Bronchial epithelial cell (primary cell): ENCODE measurements around the gene VPS11. TPM values are rescaled to one million over a fixed set of nuclear protein-coding genes. Genes with fewer than 3 reads are reported as not detected.

Experiments
- DNase-seq: peaks from one replicate; pipeline ENCODE4 v3.0.0-alpha.2; 2010; ENCODE audit warnings: low read depth
- FAIRE-seq: peaks from 2 replicates; lab custom pipeline; 2011; peaks lifted over from hg19 to GRCh38; lab: Jason Lieb, UNC
- H3K27me3 ChIP-seq: 2 replicates; pipeline ENCODE4 v1.5.1; 2011; ENCODE audit warnings: low read length; ENCODE audit not compliant: control insufficient read depth, insufficient read depth
- H3K36me3 ChIP-seq: 2 replicates; pipeline ENCODE4 v1.5.1; 2011; ENCODE audit warnings: low read length; ENCODE audit not compliant: control insufficient read depth, insufficient read depth
- H3K4me3 ChIP-seq: 2 replicates; pipeline ENCODE4 v1.5.1; 2011; ENCODE audit warnings: mild to moderate bottlenecking, low read depth, low read length, control low read depth
- CTCF ChIP-seq: IDR thresholded peaks from 2 replicates; pipeline ENCODE4 v1.5.1; 2011; ENCODE audit warnings: mild to moderate bottlenecking, moderate library complexity, low read length, control low read depth, inconsistent platforms; ENCODE audit not compliant: insufficient read depth, severe bottlenecking
- total RNA-seq: library from RNA; depleted of rRNA; stranded (reverse); fragments of >200 nt; gene quantifications from 2 replicates; pipeline ENCODE4 v1.2.1, GENCODE V29; 2014

VPS11 gene
- 24.5 and 27.0 TPM in 2 replicates for total RNA-seq

- no peak for FAIRE-seq
- TF ChIP-seq CTCF: no peak
- Histone ChIP-seq H3K27me3 (no peaks in the 10 kb centered on the region), H3K36me3 (peaks cover 11% of the 10 kb centered on the region), H3K4me3 (peak within 1 kb of the TSS; percentile 95)
- DNase-seq: peak; percentile 92
Observed at GRCh38 chr11:119067371-119068222, at the start of gene VPS11. TSS of gene VPS11 (plus strand) at chr11:119067818. CDS start at chr11:119067824, 6 bp downstream.

GRCh38 chr11:119018074-119018938, 49.3 kb upstream of the VPS11 start, which contains the start of the genes RPS25 and TRAPPC4:
TSS of gene RPS25 (minus strand) at chr11:119018343. CDS start at chr11:119018284, 59 bp downstream.
TSS of gene TRAPPC4 (plus strand) at chr11:119018766. CDS start at chr11:119018796, 30 bp downstream.
- TF ChIP-seq CTCF: no peak
- FAIRE-seq: no peak
- Histone ChIP-seq H3K4me3 (peak within 1 kb of the TSS; percentile 81), H3K36me3 (peaks cover 20% of the 10 kb centered on the region), H3K27me3 (no peaks in the 10 kb centered on the region)
- DNase-seq: peak; percentile 91

GRCh38 chr11:119019996-119020395, 47.6 kb upstream of the VPS11 start:
- DNase-seq: no peak
- H3K4me3 ChIP-seq: no peak overlapping the region
- TF ChIP-seq CTCF: no peak
- no peak for FAIRE-seq
- H3K36me3 ChIP-seq: peaks cover 24% of the 10 kb centered on the region
- no peaks in the 10 kb centered on the region for H3K27me3 ChIP-seq

GRCh38 chr11:119021631-119022030, 46.0 kb upstream of the VPS11 start:
- FAIRE-seq (no peak), DNase-seq (no peak)
- peaks cover 18% of the 10 kb centered on the region for H3K36me3 ChIP-seq
- H3K4me3 ChIP-seq: no peak overlapping the region
- H3K27me3 ChIP-seq: no peaks in the 10 kb centered on the region
- TF ChIP-seq CTCF: no peak

GRCh38 chr11:119023741-119024140, 43.9 kb upstream of the VPS11 start:
- H3K36me3 ChIP-seq: peaks cover 18% of the 10 kb centered on the region
- H3K27me3 ChIP-seq: no peaks in the 10 kb centered on the region
- no peak for FAIRE-seq

More at GRCh38 chr11:119023741-119024140, 43.9 kb upstream of the VPS11 start:
- no peak for DNase-seq
- no peak overlapping the region for H3K4me3 ChIP-seq
- TF ChIP-seq CTCF: no peak
